Trophoblast cell (in vitro differentiated cells and primary cell): ENCODE results near the gene CAPN13.

Source experiments
- DNase-seq, 2 donors: peaks; one replicate each; pipeline ENCODE4 v3.0.0-alpha.2; 2016
- H2AFZ ChIP-seq: 2 replicates; pipeline ENCODE4 v1.6.1; 2013; ENCODE audit warnings: low read length, moderate library complexity, mild to moderate bottlenecking; ENCODE audit not compliant: insufficient read depth, poor library complexity
- H2AK5ac ChIP-seq: 2 replicates; pipeline ENCODE4 v1.6.1; 2013; ENCODE audit warnings: mild to moderate bottlenecking, low read length
- H2BK120ac ChIP-seq: 2 replicates; pipeline ENCODE4 v1.6.1; 2013; ENCODE audit warnings: low read length, mild to moderate bottlenecking, moderate library complexity; ENCODE audit not compliant: insufficient read depth, poor library complexity
- H2BK12ac ChIP-seq: 2 replicates; pipeline ENCODE4 v1.6.1; 2013; ENCODE audit warnings: mild to moderate bottlenecking, low read length, moderate library complexity
- H2BK5ac ChIP-seq: 2 replicates; pipeline ENCODE4 v1.6.1; 2013; ENCODE audit warnings: low read length, low read depth, moderate library complexity, mild to moderate bottlenecking; ENCODE audit not compliant: poor library complexity
- H3K14ac ChIP-seq: 2 replicates; pipeline ENCODE4 v1.6.1; 2013; ENCODE audit warnings: mild to moderate bottlenecking, low read length
- H3K18ac ChIP-seq: 2 replicates; pipeline ENCODE4 v1.6.1; 2013; ENCODE audit warnings: mild to moderate bottlenecking, low read length
- H3K23ac ChIP-seq: 2 replicates; pipeline ENCODE4 v1.6.1; 2013; ENCODE audit warnings: low read length
- H3K27ac ChIP-seq: 2 replicates; pipeline ENCODE4 v1.5.1; 2013; ENCODE audit warnings: low read depth, mild to moderate bottlenecking, inconsistent platforms, low read length, moderate library complexity
- H3K27me3 ChIP-seq: 2 replicates; pipeline ENCODE4 v1.6.1; 2013; ENCODE audit warnings: inconsistent platforms, mild to moderate bottlenecking, low read length, moderate library complexity; ENCODE audit not compliant: insufficient read depth
- H3K36me3 ChIP-seq, 2 experiments: 1 replicate in 1 of 2; 2 replicates in 1 of 2; pipeline ENCODE4 v1.6.1; 2013; ENCODE audit warnings: low read length in 2 of 2, mild to moderate bottlenecking in 2 of 2, moderate library complexity in 1 of 2; ENCODE audit not compliant: insufficient read depth in 2 of 2, control insufficient read depth in 1 of 2
- H3K4ac ChIP-seq: 2 replicates; pipeline ENCODE4 v1.6.1; 2013; ENCODE audit warnings: low read depth, mild to moderate bottlenecking, low read length, moderate library complexity
- H3K4me1 ChIP-seq, 2 experiments: 1 replicate in 1 of 2; 2 replicates in 1 of 2; pipeline ENCODE4 v1.6.1; 2013; ENCODE audit warnings: low read length in 2 of 2, mild to moderate bottlenecking in 2 of 2, moderate library complexity in 1 of 2; ENCODE audit not compliant: insufficient read depth in 2 of 2, control insufficient read depth in 1 of 2
- H3K4me2 ChIP-seq: 2 replicates; pipeline ENCODE4 v1.6.1; 2013; ENCODE audit warnings: inconsistent platforms, mild to moderate bottlenecking, low read length, moderate library complexity
- H3K4me3 ChIP-seq: 2 replicates; pipeline ENCODE4 v1.5.1; 2013; ENCODE audit warnings: mild to moderate bottlenecking, low read depth, low read length, inconsistent platforms
- H3K79me1 ChIP-seq: one replicate; pipeline ENCODE4 v1.6.1; 2013; ENCODE audit warnings: low read length
- H3K79me2 ChIP-seq: 2 replicates; pipeline ENCODE4 v1.6.1; 2013; ENCODE audit warnings: low read length, mild to moderate bottlenecking; ENCODE audit not compliant: control insufficient read depth, insufficient read depth, poor library complexity
- H3K9ac ChIP-seq: 2 replicates; pipeline ENCODE4 v1.6.1; 2013; ENCODE audit warnings: mild to moderate bottlenecking, low read length
- H3K9me3 ChIP-seq: 2 replicates; pipeline ENCODE4 v1.6.1; 2013; ENCODE audit warnings: low read depth, mild to moderate bottlenecking, control low read depth, inconsistent platforms, low read length; ENCODE audit not compliant: insufficient read depth
- H4K12ac ChIP-seq: 2 replicates; pipeline ENCODE4 v1.6.1; 2013; ENCODE audit warnings: low read depth, mild to moderate bottlenecking, low read length, moderate library complexity
- H4K8ac ChIP-seq: 2 replicates; pipeline ENCODE4 v1.6.1; 2013; ENCODE audit warnings: low read depth, mild to moderate bottlenecking, low read length, moderate library complexity
- H4K91ac ChIP-seq: one replicate; pipeline ENCODE4 v1.6.1; 2013; ENCODE audit warnings: low read depth, mild to moderate bottlenecking, low read length, moderate library complexity
- WGBS: extraction: QIAGEN DNeasy Blood & Tissue Kit; methylation state at CpG from one replicate; pipeline ENCODE4 v1.1.7; 2013; ENCODE audit warnings: missing lambda C conversion rate; ENCODE audit not compliant: insufficient read length, insufficient coverage; ENCODE audit errors: extremely low coverage; 5-methylcytosine and 5-hydroxymethylcytosine counted together

Gene CAPN13

GRCh38 chr2:30678410-30679137 is 128.7 kb downstream of the CAPN13 start:
- Histone ChIP-seq H4K12ac (no peak overlapping the region), H2BK120ac (no peak overlapping the region), H2AK5ac (no peak overlapping the region), H3K79me1 (no peaks in the 10 kb centered on the region), H3K36me3 (no peaks in the 10 kb centered on the region), H4K8ac (no peak overlapping the region), H2AFZ (no peak overlapping the region), H3K4me2 (no peak overlapping the region), H3K4me3 (no peak overlapping the region), H3K14ac (no peak overlapping the region), H3K27me3 (no peaks in the 10 kb centered on the region), H3K18ac (no peak overlapping the region), H3K79me2 (no peaks in the 10 kb centered on the region), H3K23ac (no peak overlapping the region), H3K4ac (no peak overlapping the region), H2BK5ac (no peak overlapping the region), H3K4me1 (no peaks in the 10 kb centered on the region), H3K27ac (no peak overlapping the region), H3K9me3 (peaks cover 3% of the 10 kb centered on the region), H4K91ac (no peak overlapping the region), H2BK12ac (no peak overlapping the region), H3K9ac (no peak overlapping the region)
- DNase-seq: no peak
- WGBS: no CpG with 5 or more reads among the region's 11 CpGs

- WGBS: no CpG with 5 or more reads among the region's 5 CpGs
- peaks cover 3% of the 10 kb centered on the region for H3K9me3 ChIP-seq
- no peak overlapping the region for H2AFZ ChIP-seq
- no peak overlapping the region for H3K18ac ChIP-seq
- no peak overlapping the region for H2BK120ac ChIP-seq
- no peak overlapping the region for H3K4me3 ChIP-seq
- no peak overlapping the region for H4K8ac ChIP-seq
- no peaks in the 10 kb centered on the region for H3K79me1 ChIP-seq
- H3K27me3 ChIP-seq: no peaks in the 10 kb centered on the region
- no peak overlapping the region for H3K23ac ChIP-seq
- no peak overlapping the region for H2BK12ac ChIP-seq
- no peak overlapping the region for H3K4ac ChIP-seq
- no peak for DNase-seq
- no peak overlapping the region for H4K91ac ChIP-seq
- no peak overlapping the region for H2AK5ac ChIP-seq
- H3K9ac ChIP-seq: no peak overlapping the region
- H4K12ac ChIP-seq: no peak overlapping the region
- H3K79me2 ChIP-seq: no peaks in the 10 kb centered on the region
- H3K36me3 ChIP-seq: no peaks in the 10 kb centered on the region
- H3K4me1 ChIP-seq: no peaks in the 10 kb centered on the region
- no peak overlapping the region for H3K27ac ChIP-seq
- H3K4me2 ChIP-seq: no peak overlapping the region
- H2BK5ac ChIP-seq: no peak overlapping the region
- no peak overlapping the region for H3K14ac ChIP-seq
Measured at GRCh38 chr2:30677861-30678385, 129.3 kb downstream of the CAPN13 start.

- Histone ChIP-seq H3K27me3 (no peaks in the 10 kb centered on the region), H3K14ac (no peak overlapping the region), H2BK12ac (no peak overlapping the region), H2AFZ (no peak overlapping the region), H3K18ac (no peak overlapping the region), H2BK5ac (no peak overlapping the region), H3K9ac (no peak overlapping the region), H3K27ac (no peak overlapping the region), H3K4me1 (no peaks in the 10 kb centered on the region), H2BK120ac (no peak overlapping the region), H3K79me2 (no peaks in the 10 kb centered on the region), H4K8ac (no peak overlapping the region), H3K4me3 (no peak overlapping the region), H3K4ac (no peak overlapping the region), H3K36me3 (no peaks in the 10 kb centered on the region), H3K4me2 (no peak overlapping the region), H4K91ac (no peak overlapping the region), H4K12ac (no peak overlapping the region), H3K79me1 (no peaks in the 10 kb centered on the region), H2AK5ac (no peak overlapping the region), H3K9me3 (peaks cover 3% of the 10 kb centered on the region), H3K23ac (no peak overlapping the region)
- DNase-seq: no peak
Measured at GRCh38 chr2:30677231-30677630, 130.0 kb downstream of the CAPN13 start.

DNA sequence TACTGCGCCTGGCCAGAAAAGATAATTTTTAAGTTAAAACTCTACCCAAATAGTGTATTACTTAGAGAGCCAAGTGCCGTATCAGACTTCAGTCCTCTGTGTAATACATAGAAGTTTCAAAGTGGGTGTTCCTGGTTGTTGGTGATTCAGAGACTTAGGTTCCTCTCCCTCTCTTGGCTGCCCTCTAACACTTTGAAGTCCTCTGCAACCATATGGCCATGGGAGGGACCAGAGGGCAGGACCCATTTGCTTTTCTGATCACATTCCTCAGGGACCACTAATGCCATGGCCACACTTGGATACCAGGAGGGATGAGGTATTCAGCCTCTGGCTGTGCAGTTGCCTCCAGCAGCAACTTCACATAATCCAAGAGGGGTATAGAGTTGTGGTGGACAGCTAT is 131.5 kb downstream of the CAPN13 start:
- peaks cover 0 to under 1% of the 10 kb centered on the region in 2 experiments for H3K4me1 ChIP-seq
- H4K12ac ChIP-seq: no peak overlapping the region
- no peak overlapping the region for H4K91ac ChIP-seq
- no peaks in the 10 kb centered on the region for H3K79me1 ChIP-seq
- H3K18ac ChIP-seq: no peak overlapping the region
- H2BK5ac ChIP-seq: no peak overlapping the region
- no peak overlapping the region for H2BK120ac ChIP-seq
- no peak overlapping the region for H4K8ac ChIP-seq
- no peak overlapping the region for H2BK12ac ChIP-seq
- no peak overlapping the region for H3K23ac ChIP-seq
- no peaks in the 10 kb centered on the region for H3K27me3 ChIP-seq
- no peak overlapping the region for H2AFZ ChIP-seq
- H3K14ac ChIP-seq: no peak overlapping the region
- H3K79me2 ChIP-seq: no peaks in the 10 kb centered on the region
- peaks cover 2% of the 10 kb centered on the region for H3K9me3 ChIP-seq
- no peak overlapping the region for H3K9ac ChIP-seq
- no CpG with 5 or more reads among the region's 2 CpGs for WGBS
- H3K4ac ChIP-seq: no peak overlapping the region
- H2AK5ac ChIP-seq: no peak overlapping the region
- H3K36me3 ChIP-seq: no peaks in the 10 kb centered on the region
- no peak overlapping the region for H3K27ac ChIP-seq
- no peak overlapping the region for H3K4me2 ChIP-seq
- no peak for DNase-seq
- H3K4me3 ChIP-seq: no peak overlapping the region
